GM12878 (cell line): ENCODE results near the gene UNC45A. TPM values are rescaled to one million over a fixed set of nuclear protein-coding genes. Genes with fewer than 3 reads are reported as not detected.

Experiments
- BHLHE40 ChIP-seq, 2 experiments: fragments of 450-650 bp in 1 of 2; IDR thresholded peaks; 2 replicates each; pipeline ENCODE4 v1.6.1; 2011 to 2017; ENCODE audit warnings: low read depth in 2 of 2, borderline replicate concordance in 1 of 2, improper control_type of control experiment in 1 of 2, low read length in 1 of 2, mild to moderate bottlenecking in 1 of 2
- BMI1 ChIP-seq: fragments of 450-650 bp; IDR thresholded peaks from 2 replicates; pipeline ENCODE4 v1.6.1; 2016; ENCODE audit warnings: mild to moderate bottlenecking, moderate library complexity, borderline replicate concordance
- CBX3 ChIP-seq: fragments of 200-600 bp; sonication (generic); IDR thresholded peaks from 2 replicates; pipeline ENCODE4 v1.6.1; 2016; ENCODE audit warnings: low read depth, borderline replicate concordance
- CBX5 ChIP-seq: sonication (generic); IDR thresholded peaks from 2 replicates; pipeline ENCODE4 v1.6.1; 2016; ENCODE audit warnings: low read depth, moderate library complexity, mild to moderate bottlenecking, inconsistent platforms
- CHD4 ChIP-seq: fragments of 200-600 bp; sonication (generic); IDR thresholded peaks from 2 replicates; pipeline ENCODE4 v1.6.1; 2016; ENCODE audit warnings: mild to moderate bottlenecking
- GATAD2B ChIP-seq: fragments of 450-650 bp; conservative IDR thresholded peaks from 2 replicates; pipeline ENCODE4 v1.6.1; 2017; ENCODE audit warnings: low read depth, mild to moderate bottlenecking, moderate library complexity
- MYB ChIP-seq: fragments of 150-350 bp; IDR thresholded peaks from 2 replicates; pipeline ENCODE4 v1.6.1; 2014; ENCODE audit warnings: mild to moderate bottlenecking, low read depth, low read length, borderline replicate concordance
- MYC ChIP-seq: IDR thresholded peaks from 2 replicates; pipeline ENCODE4 v1.6.1; 2011; ENCODE audit warnings: mild to moderate bottlenecking, low read length, moderate library complexity, inconsistent platforms; ENCODE audit not compliant: insufficient read depth, insufficient replicate concordance, insufficient read length, severe bottlenecking
- NBN ChIP-seq: fragments of 450-650 bp; IDR thresholded peaks from 2 replicates; pipeline ENCODE4 v1.6.1; 2016
- NFYA ChIP-seq: IDR thresholded peaks from 2 replicates; pipeline ENCODE4 v1.6.1; 2011; ENCODE audit warnings: low read depth, mild to moderate bottlenecking, low read length, improper control_type of control experiment, borderline replicate concordance
- PAX8 ChIP-seq: fragments of 450-650 bp; IDR thresholded peaks from 2 replicates; pipeline ENCODE4 v1.6.1; 2017; ENCODE audit warnings: mild to moderate bottlenecking, moderate library complexity
- RAD21 ChIP-seq: IDR thresholded peaks from 2 replicates; pipeline ENCODE4 v1.6.1; 2011; ENCODE audit warnings: mild to moderate bottlenecking, low read depth, low read length, moderate library complexity; ENCODE audit not compliant: insufficient read depth
- RCOR1 ChIP-seq: conservative IDR thresholded peaks from 2 replicates; pipeline ENCODE4 v1.6.1; 2012; ENCODE audit warnings: low read depth, low read length, improper control_type of control experiment
- SMARCA5 ChIP-seq: fragments of 450-650 bp; IDR thresholded peaks from 2 replicates; pipeline ENCODE4 v1.6.1; 2017; ENCODE audit warnings: mild to moderate bottlenecking
- SMC3 ChIP-seq: IDR thresholded peaks from 2 replicates; pipeline ENCODE4 v1.6.1; 2011; ENCODE audit warnings: low read length, improper control_type of control experiment, borderline replicate concordance
- STAT1 ChIP-seq: fragments of 450-650 bp; conservative IDR thresholded peaks from 2 replicates; pipeline ENCODE4 v1.6.1; 2014; ENCODE audit warnings: antibody characterized with exemption, mild to moderate bottlenecking
- TARDBP ChIP-seq: IDR thresholded peaks from 2 replicates; pipeline ENCODE4 v1.6.1; 2016; ENCODE audit warnings: borderline replicate concordance
- ZNF384 ChIP-seq: IDR thresholded peaks from 2 replicates; pipeline ENCODE4 v1.6.1; 2012; ENCODE audit warnings: low read depth, mild to moderate bottlenecking, low read length, improper control_type of control experiment, borderline replicate concordance
- polyA plus RNA-seq, 11 experiments: library from polyadenylated mRNA; depleted of rRNA in 4 of 11; unstranded in 6 of 11; stranded (reverse) in 5 of 11; fragments of >200 nt; fragmentation: Nextera tagmentation in 4 of 11; fragmentation: Illumina TruSeq in 1 of 11; extraction: Ambion mirVana in 4 of 11; extraction: Trizol in 1 of 11; gene quantifications; 1 replicate in 1 of 11; 2 replicates in 10 of 11; pipeline versions ENCODE4 v1.2.1 to v1.2.3, GENCODE V29; 2011 to 2016; ENCODE audit warnings: inconsistent platforms in 2 of 11, missing spikeins in 2 of 11, low read depth in 1 of 11
- total RNA-seq, 4 experiments: library from RNA; depleted of rRNA in 3 of 4; stranded (reverse); fragments of >200 nt in 3 of 4; fragmentation: Illumina TruSeq in 1 of 4; extraction: Trizol in 1 of 4; gene quantifications; 2 replicates each; pipeline versions ENCODE4 v1.2.1 to v1.2.3, GENCODE V29; 2013 to 2021
- TF ChIP-seq, protein P1 (sequence below): IDR thresholded peaks from 2 replicates; pipeline ENCODE4 v1.6.1; 2011; ENCODE audit warnings: mild to moderate bottlenecking, low read depth, low read length, moderate library complexity; ENCODE audit not compliant: insufficient replicate concordance
- TF ChIP-seq, protein P2 (sequence below): IDR thresholded peaks from 2 replicates; pipeline ENCODE4 v1.6.1; 2012; ENCODE audit warnings: low read depth, low read length, improper control_type of control experiment
- TF ChIP-seq, protein P3 (sequence below): fragments of 450-650 bp; IDR thresholded peaks from 2 replicates; pipeline ENCODE4 v1.6.1; 2017; ENCODE audit warnings: mild to moderate bottlenecking, low read depth, inconsistent platforms; ENCODE audit not compliant: poor library complexity, severe bottlenecking
- TF ChIP-seq, protein P4 (sequence below): fragments of 450-650 bp; formaldehyde crosslinking; IDR thresholded peaks from 2 replicates; pipeline ENCODE4 v1.5.0; 2022; ENCODE audit warnings: mild to moderate bottlenecking, missing genetic modification characterization

UNC45A gene
- total and polyA plus RNA-seq, 10 of the 15 experiments (the other 5 are each of a cell fraction or from before 2014, with no cell fraction given): 10.3 to 57.8 (median 40.5) TPM

DNA sequence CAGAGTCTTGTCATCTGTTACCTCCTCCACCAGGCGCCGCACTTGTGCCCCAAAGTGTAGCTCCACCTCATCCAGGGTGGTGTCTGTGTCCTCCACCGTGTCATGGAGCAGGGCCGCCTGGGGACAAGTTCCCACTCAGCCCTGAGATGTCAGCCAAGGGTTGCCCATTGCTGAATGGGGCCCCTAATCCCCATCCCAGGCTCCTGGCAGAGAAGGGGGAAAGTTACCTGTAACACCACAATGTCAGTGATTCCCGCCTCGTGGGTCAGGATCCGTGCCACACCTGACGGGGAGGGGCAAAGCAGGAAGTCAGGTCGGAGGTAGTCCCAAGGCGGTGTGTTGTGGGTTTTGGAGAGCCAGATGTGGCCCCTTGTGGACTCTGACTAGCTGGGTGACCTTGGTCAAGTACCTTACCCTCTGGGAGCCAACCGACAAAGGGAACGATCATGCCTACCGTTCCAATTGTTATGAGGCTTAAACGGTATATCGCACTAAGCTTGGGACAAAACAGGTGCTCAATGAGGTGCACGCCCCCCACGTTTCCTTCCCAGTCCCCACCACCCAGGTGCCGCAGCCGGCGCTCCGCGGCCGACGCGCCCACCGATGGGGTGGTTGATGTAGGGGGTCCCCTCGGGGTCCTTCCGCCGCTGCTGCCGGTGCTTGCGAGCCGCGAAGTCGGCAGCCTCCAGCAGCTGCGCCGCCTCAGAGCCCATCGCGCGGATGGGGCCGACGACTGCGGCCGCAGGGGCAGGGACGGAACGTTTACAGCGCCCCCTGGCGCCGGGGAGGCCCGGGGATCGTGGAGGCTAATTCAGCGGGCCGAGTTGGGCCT is 3.0 kb upstream of the UNC45A start, which contains the start of gene HDDC3 (continued):
- TF ChIP-seq NFYA: no peak
- TF ChIP-seq, protein P1, sequence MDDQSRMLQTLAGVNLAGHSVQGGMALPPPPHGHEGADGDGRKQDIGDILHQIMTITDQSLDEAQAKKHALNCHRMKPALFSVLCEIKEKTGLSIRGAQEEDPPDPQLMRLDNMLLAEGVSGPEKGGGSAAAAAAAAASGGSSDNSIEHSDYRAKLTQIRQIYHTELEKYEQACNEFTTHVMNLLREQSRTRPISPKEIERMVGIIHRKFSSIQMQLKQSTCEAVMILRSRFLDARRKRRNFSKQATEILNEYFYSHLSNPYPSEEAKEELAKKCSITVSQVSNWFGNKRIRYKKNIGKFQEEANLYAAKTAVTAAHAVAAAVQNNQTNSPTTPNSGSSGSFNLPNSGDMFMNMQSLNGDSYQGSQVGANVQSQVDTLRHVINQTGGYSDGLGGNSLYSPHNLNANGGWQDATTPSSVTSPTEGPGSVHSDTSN: peak; percentile 42
- peak; percentile 43 for TF ChIP-seq MYC
- TF ChIP-seq, protein P2, sequence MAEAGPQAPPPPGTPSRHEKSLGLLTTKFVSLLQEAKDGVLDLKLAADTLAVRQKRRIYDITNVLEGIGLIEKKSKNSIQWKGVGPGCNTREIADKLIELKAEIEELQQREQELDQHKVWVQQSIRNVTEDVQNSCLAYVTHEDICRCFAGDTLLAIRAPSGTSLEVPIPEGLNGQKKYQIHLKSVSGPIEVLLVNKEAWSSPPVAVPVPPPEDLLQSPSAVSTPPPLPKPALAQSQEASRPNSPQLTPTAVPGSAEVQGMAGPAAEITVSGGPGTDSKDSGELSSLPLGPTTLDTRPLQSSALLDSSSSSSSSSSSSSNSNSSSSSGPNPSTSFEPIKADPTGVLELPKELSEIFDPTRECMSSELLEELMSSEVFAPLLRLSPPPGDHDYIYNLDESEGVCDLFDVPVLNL: 0 out of 2 replicates have a peak, but pooled peaks have one; percentile 48
- TF ChIP-seq RAD21: 0 out of 2 replicates have a peak, but pooled peaks have one; percentile 21
- no peak for TF ChIP-seq PAX8
- no peak; the same call in 1 of the 2 replicates for TF ChIP-seq STAT1
- TF ChIP-seq RCOR1: peak; percentile 84; the same call in 1 of the 2 replicates
- TF ChIP-seq, protein P3, sequence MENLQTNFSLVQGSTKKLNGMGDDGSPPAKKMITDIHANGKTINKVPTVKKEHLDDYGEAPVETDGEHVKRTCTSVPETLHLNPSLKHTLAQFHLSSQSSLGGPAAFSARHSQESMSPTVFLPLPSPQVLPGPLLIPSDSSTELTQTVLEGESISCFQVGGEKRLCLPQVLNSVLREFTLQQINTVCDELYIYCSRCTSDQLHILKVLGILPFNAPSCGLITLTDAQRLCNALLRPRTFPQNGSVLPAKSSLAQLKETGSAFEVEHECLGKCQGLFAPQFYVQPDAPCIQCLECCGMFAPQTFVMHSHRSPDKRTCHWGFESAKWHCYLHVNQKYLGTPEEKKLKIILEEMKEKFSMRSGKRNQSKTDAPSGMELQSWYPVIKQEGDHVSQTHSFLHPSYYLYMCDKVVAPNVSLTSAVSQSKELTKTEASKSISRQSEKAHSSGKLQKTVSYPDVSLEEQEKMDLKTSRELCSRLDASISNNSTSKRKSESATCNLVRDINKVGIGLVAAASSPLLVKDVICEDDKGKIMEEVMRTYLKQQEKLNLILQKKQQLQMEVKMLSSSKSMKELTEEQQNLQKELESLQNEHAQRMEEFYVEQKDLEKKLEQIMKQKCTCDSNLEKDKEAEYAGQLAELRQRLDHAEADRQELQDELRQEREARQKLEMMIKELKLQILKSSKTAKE: peak; percentile 66
- no peak for TF ChIP-seq CBX5
- no peak for TF ChIP-seq CHD4
- TF ChIP-seq SMARCA5: peak; percentile 99
- TF ChIP-seq BMI1: no peak
- peak; percentile 59 for TF ChIP-seq SMC3
- no peak for TF ChIP-seq MYB
- peak; percentile 71; the same call in 1 of the 2 replicates for TF ChIP-seq NBN
- TF ChIP-seq CBX3: no peak
- TF ChIP-seq BHLHE40 (IDR thresholded peaks at IDR 0.05; ENCODE audit: borderline replicate concordance in 1 of 2, low read depth in 2 of 2, low read length in 1 of 2): peak; percentile 49 to 76; a peak in 2 of 4 replicates
- TF ChIP-seq TARDBP: peak; percentile 64; the same call in 1 of the 2 replicates
- TF ChIP-seq ZNF384: no peak
- TF ChIP-seq, protein P4, sequence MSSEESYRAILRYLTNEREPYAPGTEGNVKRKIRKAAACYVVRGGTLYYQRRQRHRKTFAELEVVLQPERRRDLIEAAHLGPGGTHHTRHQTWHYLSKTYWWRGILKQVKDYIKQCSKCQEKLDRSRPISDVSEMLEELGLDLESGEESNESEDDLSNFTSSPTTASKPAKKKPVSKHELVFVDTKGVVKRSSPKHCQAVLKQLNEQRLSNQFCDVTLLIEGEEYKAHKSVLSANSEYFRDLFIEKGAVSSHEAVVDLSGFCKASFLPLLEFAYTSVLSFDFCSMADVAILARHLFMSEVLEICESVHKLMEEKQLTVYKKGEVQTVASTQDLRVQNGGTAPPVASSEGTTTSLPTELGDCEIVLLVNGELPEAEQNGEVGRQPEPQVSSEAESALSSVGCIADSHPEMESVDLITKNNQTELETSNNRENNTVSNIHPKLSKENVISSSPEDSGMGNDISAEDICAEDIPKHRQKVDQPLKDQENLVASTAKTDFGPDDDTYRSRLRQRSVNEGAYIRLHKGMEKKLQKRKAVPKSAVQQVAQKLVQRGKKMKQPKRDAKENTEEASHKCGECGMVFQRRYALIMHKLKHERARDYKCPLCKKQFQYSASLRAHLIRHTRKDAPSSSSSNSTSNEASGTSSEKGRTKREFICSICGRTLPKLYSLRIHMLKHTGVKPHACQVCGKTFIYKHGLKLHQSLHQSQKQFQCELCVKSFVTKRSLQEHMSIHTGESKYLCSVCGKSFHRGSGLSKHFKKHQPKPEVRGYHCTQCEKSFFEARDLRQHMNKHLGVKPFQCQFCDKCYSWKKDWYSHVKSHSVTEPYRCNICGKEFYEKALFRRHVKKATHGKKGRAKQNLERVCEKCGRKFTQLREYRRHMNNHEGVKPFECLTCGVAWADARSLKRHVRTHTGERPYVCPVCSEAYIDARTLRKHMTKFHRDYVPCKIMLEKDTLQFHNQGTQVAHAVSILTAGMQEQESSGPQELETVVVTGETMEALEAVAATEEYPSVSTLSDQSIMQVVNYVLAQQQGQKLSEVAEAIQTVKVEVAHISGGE (CRISPR knock-in tag): no peak
- peak; percentile 39; the same call in 1 of the 2 replicates for TF ChIP-seq GATAD2B
